Stimulated activated CD8-positive, alpha-beta memory T cell treated with anti-CD3 and anti-CD28 coated beads, Interleukin-15, amount 100 ng/mL, for 4 hours (primary cell): Measurements from ENCODE around the gene ITGA1.

ENCODE experiments used
- DNase-seq, 2 donors: peaks; one replicate each; pipeline ENCODE4 v3.0.0-alpha.2; 2020; ENCODE audit warnings: low read depth in 2 of 2

The ITGA1 gene

DNA sequence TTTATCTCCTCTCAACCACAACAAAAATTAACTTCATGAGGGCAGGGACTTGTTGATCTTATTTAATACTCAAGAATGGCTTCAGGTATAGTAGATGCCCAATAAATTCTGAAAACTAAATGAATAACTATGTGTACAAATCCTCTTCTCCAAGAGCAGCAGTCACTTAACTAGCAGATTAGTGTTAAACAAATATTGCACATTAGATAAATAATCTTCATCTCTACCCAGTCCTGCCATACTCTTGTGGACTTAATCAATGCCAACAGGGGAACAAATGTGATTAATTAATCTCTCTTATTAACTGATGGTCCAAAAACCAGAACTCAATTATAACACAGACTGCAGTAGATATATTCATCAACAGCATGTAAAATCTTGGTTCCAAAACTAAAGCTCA, 15.0 kb upstream of the ITGA1 start:
- DNase-seq, result no peak

DNA sequence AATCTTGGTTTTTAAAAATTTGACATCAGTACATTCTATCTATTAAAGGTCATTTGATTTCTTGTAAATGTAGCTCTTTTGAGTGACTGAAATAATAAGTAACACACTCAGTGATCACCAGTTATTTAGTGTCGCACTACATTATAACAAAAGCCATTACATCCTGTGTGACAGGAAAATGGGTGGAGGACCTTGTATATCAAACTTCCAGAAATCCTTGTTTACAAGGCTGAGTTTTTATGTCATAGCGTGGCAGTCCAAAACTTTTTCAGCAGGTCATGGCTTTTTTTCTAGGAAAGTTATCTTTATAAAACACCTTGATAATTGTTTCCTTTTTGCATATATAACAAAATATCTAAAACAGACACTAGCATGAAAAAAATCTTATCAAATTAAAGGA, 14.4 kb upstream of the ITGA1 start:
- DNase-seq, result no peak

DNA sequence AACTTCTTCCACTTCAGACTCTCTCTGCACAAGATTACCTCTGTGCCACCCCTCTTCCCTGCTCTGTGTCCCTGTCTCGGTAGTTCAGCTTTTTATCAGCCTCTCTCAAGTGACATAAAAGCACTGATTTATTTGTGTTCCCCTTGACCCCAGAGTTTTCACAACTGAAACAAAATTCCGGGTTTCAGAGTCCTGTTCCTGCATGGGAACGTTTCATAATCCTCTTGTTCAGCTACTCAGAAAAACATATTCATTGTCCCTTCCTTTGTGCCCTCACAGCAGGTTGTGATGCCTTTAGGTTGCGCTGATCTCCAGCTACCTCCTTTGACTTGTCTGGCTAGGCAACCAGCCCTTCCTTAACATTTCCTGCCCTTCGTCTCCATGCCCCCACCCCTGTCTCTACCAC, 13.7 kb upstream of the ITGA1 start:
- no peak for DNase-seq

DNA sequence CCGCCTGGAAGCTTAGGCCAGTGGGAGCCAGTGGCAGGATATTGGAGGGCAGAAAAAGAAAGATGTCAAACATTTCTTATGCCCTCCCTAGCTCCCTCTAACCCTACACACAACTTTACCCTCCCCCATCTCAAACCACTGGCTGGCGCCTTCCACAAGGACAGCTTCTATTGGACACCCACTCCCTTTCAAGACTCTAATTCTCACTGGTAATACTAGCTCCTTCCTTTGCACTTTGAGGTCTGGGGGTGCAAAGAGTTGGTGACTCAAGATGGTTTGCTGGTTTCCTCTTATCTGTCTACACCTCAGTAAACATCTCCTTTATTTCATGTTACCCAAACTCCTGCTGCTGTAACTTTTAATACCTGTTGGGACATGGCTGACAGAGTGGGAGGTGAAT, 11.6 kb upstream of the ITGA1 start:
- no peak for DNase-seq

DNA sequence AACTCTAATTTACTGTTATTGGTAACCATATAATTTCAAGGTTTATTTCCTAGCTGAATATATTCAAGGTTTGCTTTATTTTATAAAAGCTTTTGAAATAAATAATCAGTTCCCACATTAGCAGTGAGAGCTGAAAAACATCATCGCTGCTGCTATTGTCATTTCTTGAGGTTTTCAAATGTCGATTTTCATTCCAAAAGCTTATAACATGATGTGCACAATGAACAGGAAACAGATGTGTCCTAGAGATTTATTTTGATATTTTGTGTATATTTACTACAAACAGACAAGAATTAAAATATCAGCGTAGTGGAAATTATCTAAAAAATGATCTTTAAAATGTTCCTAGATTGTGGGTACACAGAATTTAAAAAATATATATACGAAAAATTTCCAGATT, 10.5 kb upstream of the ITGA1 start:
- no peak for DNase-seq

DNA sequence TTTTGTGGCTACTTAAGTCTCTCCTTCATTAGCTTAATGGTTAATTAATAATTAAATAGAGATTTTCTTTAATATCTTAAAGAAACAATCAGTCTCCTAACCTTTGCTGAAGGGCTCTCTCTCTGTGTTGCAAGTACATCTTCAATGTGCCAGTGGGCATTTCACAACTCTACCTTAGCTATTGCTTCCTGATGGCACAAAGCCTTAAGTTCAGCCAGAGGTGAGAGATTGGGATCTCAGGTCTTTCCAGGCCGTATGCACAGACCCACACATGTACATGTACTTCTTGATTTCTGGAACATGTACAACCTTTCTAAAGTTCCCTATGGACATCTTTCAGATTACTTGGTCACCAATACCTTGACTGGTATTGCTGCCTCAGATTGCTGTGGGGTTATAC, 8.9 kb upstream of the ITGA1 start:
- no peak for DNase-seq

DNA sequence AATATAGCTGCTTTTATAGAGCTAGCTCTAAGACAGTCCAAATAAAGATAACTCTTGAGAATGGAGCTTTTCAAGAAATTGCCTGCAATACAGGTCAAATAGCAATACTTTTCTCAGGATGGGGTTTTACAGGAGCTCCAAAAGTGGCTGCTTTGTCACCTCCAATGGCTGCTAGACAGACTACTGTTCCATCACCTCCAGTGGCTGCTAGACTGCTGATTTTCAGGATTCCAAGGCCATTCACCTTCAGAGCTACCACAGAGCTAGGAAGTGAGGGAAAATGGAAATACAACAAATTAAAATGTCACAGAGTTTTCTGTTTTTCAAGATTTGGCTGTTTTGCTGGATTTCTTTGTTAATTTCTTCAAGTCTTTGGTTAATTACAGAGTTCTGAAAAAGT, 8.5 kb upstream of the ITGA1 start:
- DNase-seq, result no peak

DNA sequence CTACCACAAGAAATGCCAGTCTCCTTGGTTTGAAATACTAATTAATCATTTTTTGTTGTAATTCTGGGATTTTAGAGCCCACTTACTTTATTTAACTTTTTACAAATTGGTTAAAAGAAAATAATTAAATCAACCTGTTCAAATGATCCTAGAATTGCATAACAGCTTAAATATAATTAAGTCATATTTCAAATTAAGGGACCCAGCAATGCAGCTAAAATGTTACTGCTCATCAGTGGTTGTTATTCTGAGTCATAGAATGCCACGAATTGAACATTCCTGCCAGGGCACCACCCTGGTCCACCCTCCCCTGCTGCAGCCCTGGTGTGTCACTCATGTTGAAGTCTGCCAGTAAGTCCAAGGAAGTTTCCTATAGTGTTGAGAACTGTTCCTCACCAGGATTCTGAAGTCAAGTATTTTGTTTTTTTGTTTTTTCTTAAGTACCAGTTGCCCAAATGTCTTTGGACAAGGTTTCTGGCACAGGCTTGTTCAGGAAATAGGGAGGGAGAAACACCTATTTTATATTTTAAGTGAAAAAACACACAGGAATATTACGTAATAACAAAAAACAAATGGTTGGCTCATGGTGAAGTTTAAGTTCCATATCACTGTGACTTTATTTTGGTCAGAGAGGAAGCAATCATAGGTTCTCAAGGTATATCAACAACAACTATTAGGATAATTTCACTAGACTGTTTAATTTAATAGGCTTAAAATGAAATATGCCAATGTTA, 4.3 kb upstream of the ITGA1 start:
- no peak for DNase-seq

DNA sequence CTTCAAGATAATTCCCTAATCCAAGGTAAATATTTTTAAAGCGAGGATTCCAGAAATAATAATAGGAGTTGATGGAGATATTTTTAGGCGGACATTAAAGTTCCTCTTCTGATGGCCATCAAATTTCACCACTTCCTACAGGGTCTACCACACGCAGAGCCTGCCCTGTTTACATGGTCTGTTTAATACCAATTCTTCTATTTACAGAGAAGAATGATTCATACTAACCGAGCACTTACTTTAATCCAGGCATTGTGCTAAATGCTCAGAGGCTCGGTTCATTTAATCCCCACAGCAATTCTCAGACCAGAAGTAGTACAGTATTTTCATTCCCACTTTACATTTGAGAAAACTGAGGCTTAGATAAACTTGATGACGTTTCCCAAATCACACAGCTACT, 3.0 kb upstream of the ITGA1 start:
- DNase-seq, result no peak

DNA sequence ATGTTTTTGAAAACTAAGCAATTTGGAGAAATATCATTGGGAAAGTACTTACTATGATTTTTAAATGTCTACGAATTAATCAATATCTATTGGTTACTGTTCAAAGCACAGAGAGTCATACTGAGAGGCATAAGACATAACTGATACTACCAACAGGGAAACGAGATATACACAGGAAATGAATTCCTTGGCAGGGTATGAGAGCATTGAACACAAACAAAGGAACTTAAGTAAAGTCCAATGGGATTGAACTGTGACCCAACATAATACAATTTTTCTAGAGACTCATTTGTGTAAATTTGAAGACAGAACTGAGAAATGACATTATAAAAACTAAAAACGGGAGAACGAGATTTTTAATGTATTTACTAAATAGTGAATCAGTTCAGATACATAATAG, 1.3 kb upstream of the ITGA1 start:
- DNase-seq, result no peak

DNA sequence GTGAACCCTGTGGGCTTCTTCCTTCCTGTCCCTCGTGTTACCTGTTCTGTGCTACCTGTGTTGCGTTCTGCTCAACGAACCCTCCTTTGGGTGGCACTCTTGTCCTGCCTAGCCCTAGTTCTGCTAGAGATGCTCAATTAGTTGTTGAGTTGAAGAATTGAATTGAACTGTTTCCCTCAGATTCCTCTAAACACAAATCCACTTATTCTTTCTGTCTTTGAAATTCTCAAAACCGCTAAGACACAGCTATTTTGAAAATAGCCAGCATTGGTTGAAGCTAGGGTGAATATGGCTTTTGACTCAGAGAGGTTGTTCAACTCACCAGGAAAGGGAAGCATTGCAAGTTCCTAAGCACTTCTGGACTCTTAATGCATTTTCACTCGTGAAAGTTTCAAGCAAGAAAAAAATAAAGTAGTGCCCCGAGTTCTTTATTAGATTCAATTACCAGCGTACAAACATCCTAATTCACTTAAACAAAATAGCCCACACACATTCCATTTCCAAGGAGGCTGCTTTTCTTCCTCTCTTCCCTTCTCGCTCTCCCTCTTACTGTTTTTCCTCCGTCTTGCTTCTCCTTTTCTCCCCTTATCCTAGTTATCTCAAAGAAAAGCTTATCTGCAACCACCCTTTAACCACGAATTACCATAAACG, 642 bp upstream of the ITGA1 start:
- no peak for DNase-seq

DNA sequence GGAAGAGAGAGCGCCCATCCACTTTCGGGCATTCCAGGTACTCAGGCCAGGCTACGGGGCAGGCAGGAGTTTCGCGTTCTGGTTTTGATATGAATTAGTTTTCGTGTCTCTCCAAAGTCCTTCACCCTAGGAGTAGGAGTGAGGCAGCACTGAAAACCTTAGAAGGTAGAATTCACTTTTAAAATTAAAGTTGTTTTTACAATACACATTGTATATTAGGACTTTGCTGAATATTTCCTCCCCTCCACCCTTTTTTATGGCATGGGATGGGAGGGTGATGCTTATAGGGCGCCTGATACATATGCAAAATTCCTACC, 747 bp downstream of the ITGA1 start:
- DNase-seq, result no peak

DNA sequence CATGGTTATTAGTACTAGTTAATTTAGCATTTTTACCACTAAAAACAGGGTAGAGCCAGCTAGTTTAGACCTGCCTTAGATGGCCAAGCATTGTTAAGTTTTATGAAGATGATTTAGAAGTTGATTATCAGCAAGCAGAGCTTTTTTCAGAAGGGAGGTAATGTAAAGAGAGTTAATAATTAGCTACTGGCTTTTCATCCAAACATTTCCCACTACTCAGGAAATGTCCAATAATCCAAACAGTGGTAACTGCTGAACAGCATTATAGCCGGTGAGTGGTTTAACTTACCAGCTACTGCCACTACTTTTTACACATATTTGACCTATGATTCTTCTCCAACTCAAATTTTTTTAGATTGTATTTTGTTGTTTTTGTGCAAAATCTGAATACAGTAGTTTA, 1.7 kb downstream of the ITGA1 start:
- DNase-seq, result no peak

DNA sequence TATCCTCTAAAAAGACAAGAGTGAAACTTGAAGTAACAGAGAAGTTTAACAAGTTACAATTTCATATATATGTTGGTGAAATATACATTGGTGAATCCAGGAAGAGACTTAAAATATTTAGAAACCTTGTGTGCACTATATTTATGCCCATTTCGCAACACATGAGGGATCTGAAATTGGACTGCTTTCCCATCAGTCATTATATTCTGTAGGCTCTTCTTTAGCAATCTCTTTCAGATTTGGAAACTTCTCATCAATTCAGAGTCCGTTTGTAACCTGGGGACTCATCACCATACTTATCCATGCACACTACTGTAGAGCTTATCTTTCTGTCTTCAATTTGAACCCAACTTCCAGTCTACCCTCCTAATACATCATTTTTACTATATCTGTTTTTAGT, 2.1 kb downstream of the ITGA1 start:
- DNase-seq, result no peak

DNA sequence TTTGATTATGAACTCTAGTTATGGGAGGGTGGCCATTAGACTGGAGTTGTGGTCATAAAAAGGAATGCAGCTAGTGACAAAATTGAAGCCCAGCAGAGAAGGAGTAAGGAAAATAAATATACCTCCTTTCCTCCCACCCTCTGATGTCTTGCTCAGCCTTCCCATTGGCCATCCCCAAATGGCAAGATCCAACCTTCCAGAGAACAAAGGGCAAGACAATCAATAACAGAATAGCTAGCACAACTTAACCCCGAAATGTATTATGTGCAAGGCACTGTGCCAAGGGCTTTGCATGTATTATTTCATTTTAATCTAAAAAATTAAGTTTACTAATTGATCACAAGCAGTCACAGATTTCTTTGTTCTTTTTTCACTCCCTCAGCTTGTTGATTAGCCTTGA, 3.6 kb downstream of the ITGA1 start:
- DNase-seq, result no peak

DNA sequence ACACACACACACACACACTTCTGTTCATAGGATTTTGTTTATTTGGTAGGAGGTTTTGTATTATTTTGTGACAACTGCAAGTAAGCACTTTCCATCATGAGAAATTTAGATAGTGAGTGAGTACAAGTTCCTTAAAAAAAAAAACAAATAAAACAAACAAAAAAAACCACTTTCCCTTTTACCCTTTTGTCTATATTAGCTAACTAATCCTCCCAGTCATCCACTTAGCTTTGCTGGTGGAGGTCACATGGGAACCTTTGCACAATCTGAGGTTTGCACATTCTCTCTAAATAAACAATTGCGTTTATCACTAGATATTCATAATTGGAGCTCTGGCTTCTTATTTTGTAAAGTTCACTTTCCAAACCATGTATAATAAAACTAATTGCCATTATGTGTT, 6.8 kb downstream of the ITGA1 start:
- no peak for DNase-seq

DNA sequence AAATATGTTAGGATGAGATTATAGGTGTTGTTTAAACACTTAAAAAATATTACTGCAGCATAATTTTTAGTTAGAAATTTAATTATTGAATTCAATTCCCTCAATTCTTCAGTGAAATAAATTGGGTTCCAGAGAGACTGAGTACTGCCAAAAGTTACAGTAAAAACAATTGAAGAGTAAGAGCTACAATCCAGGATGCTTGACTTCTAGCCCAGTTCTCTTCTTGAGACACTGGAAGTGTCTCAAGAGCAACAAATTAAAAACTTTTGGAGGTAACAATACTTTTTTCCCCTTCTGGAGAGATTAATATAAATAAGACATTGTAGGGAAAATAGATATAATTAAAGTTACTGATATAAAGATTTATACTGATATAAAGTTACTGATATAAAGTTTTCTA, 8.3 kb downstream of the ITGA1 start:
- DNase-seq, result no peak

DNA sequence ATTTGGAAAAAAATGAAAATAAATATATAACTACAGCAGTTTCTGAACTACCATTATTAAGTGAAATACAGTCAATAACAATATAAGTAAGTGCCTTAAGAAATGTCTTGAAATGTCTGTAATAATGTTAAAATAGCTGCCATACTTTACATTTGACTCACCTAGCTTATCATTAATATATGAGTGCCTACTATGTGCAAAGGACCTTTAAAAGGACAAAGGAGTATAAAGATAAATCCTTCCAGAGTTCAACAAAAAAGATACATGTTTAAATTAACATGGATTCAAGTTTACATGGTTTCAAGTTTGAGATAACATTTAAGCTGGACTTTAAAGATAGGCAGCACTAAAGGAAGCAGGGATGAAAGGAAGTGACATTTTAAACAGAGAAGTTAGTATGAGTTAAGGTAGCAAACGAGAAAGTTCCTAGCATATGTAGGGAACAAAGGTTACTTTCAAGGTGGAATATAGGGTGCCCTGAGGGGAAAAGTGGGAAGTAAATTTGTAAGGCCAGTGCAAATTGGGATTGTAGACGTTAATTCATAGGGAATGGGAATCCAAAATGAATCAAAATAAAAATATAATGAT, 8.9 kb downstream of the ITGA1 start:
- DNase-seq, result no peak

DNA sequence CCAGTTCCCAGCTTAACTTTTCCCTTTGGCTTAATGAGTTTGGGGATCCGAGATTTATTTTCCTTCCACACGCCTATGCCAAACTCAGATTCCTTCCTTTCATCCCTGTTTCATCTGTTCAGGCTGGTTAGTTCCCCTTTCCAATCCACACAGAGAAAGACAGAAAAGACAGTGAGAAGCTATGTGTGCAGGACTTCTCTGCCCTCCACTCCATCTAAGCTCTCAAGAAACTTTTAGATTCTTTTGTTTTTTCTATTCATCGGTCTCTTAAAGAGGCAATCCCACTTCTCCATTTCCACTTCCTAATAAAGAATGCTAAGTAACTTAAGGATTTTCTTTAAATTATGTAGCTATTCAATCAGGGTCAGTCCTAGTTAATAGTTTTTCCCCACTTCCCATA, 11.2 kb downstream of the ITGA1 start:
- no peak for DNase-seq

DNA sequence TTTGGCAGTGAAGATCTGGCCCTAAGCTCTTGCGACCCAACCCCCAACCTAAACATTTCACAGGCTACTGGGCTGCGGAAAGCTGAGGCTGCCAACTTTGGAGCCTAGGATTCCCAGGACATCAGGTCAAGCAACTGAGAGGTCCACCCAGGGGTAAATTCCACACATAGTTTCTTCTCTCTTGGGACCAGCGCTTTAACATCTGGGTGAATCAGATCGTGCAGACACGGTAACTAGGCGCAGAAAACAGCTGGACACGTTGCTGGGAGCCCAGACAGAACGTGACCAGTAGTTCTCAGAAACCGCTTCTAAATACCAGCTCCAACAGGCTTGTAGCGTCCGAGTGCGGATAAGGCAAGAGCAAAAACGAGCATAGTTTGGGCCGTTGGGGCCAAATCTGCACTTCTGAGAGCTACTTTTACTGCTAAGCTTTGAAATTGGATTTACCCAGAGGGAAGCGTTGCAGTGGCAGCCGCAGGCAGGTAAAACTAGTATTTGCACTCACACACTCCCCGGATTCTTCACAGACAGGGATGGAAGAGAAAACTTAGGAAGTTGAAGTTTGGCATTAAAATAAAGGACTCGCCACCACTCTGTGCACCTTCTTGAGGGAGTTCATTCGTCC, 11.8 kb downstream of the ITGA1 start:
- no peak for DNase-seq

DNA sequence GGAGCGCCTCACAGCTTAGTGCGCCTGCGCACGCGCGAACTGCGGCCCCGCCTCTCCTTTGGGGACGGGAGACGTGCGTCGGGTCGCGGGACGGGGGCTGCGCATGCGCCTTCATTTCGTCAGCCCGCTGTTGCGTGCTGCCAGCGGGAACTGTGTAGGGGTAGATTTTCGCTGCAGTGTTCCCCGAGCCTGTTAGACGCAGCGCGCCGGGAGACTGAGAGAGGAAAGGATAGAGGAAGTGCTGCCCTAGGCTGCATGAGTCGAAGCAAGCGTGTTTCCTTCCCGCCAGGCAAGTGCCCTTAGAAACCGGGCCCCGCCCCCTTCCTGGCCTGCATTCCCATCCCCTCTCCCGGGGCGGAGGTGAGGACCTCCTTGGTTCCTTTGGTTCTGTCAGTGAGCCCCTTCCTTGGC, 12.3 kb downstream of the ITGA1 start:
- DNase-seq, result peak; percentile 89 to 93

DNA sequence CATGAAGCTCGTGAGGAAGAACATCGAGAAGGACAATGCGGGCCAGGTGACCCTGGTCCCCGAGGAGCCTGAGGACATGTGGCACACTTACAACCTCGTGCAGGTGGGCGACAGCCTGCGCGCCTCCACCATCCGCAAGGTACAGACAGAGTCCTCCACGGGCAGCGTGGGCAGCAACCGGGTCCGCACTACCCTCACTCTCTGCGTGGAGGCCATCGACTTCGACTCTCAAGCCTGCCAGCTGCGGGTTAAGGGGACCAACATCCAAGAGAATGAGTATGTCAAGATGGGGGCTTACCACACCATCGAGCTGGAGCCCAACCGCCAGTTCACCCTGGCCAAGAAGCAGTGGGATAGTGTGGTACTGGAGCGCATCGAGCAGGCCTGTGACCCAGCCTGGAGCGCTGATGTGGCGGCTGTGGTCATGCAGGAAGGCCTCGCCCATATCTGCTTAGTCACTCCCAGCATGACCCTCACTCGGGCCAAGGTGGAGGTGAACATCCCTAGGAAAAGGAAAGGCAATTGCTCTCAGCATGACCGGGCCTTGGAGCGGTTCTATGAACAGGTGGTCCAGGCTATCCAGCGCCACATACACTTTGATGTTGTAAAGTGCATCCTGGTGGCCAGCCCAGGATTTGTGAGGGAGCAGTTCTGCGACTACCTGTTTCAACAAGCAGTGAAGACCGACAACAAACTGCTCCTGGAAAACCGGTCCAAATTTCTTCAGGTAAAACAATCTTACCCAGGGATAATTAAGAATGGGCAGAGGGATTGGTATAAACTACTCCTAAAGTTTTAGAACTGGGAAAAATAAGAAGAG, 12.9 kb downstream of the ITGA1 start:
- DNase-seq, result no peak
